Epithelial cell of esophagus (primary cell): ENCODE measurements around the gene MAP1LC3B2.
A peak's percentile ranks its signal among the peaks of the same experiment; 100 is the strongest.

ENCODE experiments used
- DNase-seq: peaks from one replicate; pipeline ENCODE4 v3.0.0; 2010; ENCODE audit warnings: low read depth
- H3K4me3 ChIP-seq: 2 replicates; pipeline ENCODE4 v1.5.1; 2011; ENCODE audit warnings: mild to moderate bottlenecking, low read length, control low read depth
- CTCF ChIP-seq: IDR thresholded peaks from 2 replicates; pipeline ENCODE4 v1.5.1; 2011; ENCODE audit warnings: low read depth, mild to moderate bottlenecking, low read length, control low read depth, inconsistent platforms; ENCODE audit not compliant: insufficient read depth; ENCODE audit errors: missing control alignments

The MAP1LC3B2 gene

GRCh38 chr12:116537101-116537904 lies 21.9 kb upstream of the MAP1LC3B2 start:
- DNase-seq: no peak
- H3K4me3 ChIP-seq: no peak overlapping the region
- TF ChIP-seq CTCF: no peak

GRCh38 chr12:116538076-116538591 lies 21.0 kb upstream of the MAP1LC3B2 start:
- TF ChIP-seq CTCF: no peak
- no peak for DNase-seq
- no peak overlapping the region for H3K4me3 ChIP-seq

GRCh38 chr12:116538682-116539305 lies 20.4 kb upstream of the MAP1LC3B2 start:
- no peak for TF ChIP-seq CTCF
- H3K4me3 ChIP-seq: no peak overlapping the region
- DNase-seq: no peak

GRCh38 chr12:116539361-116539771 lies 19.8 kb upstream of the MAP1LC3B2 start:
- no peak overlapping the region for H3K4me3 ChIP-seq
- TF ChIP-seq CTCF: no peak
- DNase-seq: peak; percentile 66

GRCh38 chr12:116539905-116540482 lies 19.2 kb upstream of the MAP1LC3B2 start:
- H3K4me3 ChIP-seq: no peak overlapping the region
- DNase-seq: peak; percentile 66
- TF ChIP-seq CTCF: no peak

- H3K4me3 ChIP-seq: no peak overlapping the region
- no peak for DNase-seq
- TF ChIP-seq CTCF: no peak
These were observed 18.5 kb upstream of the MAP1LC3B2 start for GRCh38 chr12:116540622-116541152.
